Ovary (tissue), 3 donors: ENCODE results near the gene UBE2D3.
"Not testable (repeated sequence)": the region's sequence is repeated elsewhere in the genome, so short reads cannot be mapped to it uniquely, and the experiment has no call there.

Experiments
- CTCF ChIP-seq, 3 donors: fragments of 450-650 bp in 2 of 3; fragments of 200-600 bp in 1 of 3; IDR thresholded peaks; one replicate each; pipeline versions ENCODE4 v1.5.1 to v1.8.0; 2016 to 2022; ENCODE audit warnings: antibody characterized with exemption in 3 of 3, mild to moderate bottlenecking in 1 of 3
- EP300 ChIP-seq: sonication (generic); formaldehyde crosslinking; IDR thresholded peaks from one replicate; pipeline ENCODE4 v1.6.1; 2017; ENCODE audit warnings: antibody characterized with exemption
- POLR2A ChIP-seq: fragments of 450-650 bp; IDR thresholded peaks from one replicate; pipeline ENCODE4 v1.6.1; 2017; ENCODE audit warnings: antibody characterized with exemption, mild to moderate bottlenecking, moderate library complexity
- donor health status: DM: no; HTN: no; CAD: no.

- not testable (repeated sequence) for TF ChIP-seq EP300; CTCF (IDR thresholded peaks at IDR 0.05); POLR2A
Observed at GRCh38 chr4:102865327-102865726, 38.0 kb upstream of the UBE2D3 start.
